ENCODE results near the gene FBXO38.

FBXO38 gene

GRCh38 chr5:148383564-148384379, at the start of gene FBXO38:
Gene FBXO38, plus strand, starts transcription at chr5:148383958. Its CDS starts 10,819 bp downstream, at chr5:148394777.
- DNase-seq (ENCODE audit: low read depth in 1 of 2, low spot score in 1 of 2), result peak; percentile 90 to 92

- DNase-seq (ENCODE audit: low read depth in 1 of 2, low spot score in 1 of 2), result no peak
These were observed 48.5 kb upstream of the FBXO38 start, which contains the start of gene SPINK9 for GRCh38 chr5:148335259-148335658. Gene SPINK9, plus strand, starts transcription at chr5:148335559. Its CDS starts 55 bp downstream, at chr5:148335614.

GRCh38 chr5:148336704-148337435, 46.9 kb upstream of the FBXO38 start:
- no peak for DNase-seq (ENCODE audit: low read depth in 1 of 2, low spot score in 1 of 2)

DNA sequence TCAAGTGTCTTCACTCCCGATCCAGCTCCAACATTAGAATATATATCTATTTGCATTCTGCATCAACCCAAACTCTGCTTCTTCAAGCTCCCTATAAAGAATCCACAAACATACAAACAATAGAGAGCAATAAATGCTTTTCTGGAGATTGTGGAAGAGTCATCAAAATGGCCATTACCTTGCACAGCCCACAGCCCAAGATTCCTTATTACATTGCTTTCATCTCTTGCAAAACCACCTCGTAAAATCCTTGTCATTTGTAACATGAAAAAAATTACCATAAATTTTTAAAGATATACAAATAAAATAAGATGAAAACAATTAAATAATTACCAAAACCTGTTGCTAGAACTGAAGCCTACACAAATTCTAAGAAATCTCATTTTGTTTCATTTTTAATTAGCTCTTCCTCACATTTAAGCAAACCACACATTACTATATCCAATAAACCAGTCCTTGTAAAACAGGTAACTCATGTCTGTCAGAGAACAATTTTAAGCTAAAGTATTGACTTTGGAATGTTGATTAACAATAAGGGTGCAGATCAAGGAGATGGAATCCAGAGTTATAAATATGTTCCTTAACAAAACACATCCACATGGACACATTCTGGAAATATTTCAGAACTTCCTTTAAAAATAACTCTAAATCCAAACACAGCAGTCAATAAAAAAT, 41.2 kb upstream of the FBXO38 start:
- DNase-seq (ENCODE audit: low read depth in 1 of 2, low spot score in 1 of 2), result no peak

GRCh38 chr5:148343046-148343407, 40.7 kb upstream of the FBXO38 start:
- no peak for DNase-seq (ENCODE audit: low read depth in 1 of 2, low spot score in 1 of 2)

DNA sequence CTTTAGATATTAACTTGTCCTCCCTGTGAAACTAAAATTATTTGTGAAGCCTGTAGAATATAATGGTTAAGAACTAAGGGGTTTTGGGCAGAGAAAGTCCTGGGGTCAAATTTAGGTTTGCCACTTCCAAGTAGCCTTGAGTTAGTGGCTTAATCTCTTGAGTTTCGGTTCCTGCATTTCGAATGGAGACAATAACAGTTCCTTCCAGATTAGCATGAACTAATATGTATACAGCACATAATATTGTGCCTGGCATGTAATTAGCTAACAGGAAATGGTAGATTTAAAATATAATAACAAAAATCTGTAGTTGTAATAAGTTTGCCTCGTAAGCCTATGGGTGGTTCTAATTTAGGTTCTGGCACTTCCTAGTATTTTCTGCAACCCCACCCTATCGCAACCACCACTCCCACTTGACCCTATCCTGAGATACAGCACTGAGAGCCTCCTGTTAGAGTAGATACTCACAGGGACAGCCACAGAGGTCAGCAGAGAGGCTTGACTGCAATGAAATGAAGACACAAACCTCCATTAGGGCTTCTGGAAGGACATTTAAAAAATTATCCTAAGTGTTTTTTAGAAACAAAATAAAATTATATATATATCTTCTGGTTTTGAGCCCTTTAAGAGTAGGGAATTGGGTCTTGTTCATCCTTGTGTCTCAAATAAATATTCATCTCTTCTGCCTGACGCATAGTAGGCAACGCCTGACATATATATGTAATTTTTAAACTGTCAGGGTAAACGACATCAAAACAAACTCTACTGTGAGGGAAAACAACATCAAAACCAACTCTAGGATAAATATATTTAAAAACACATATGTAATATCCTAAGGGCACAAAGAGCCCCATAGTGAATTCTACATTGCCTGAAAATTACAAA, 39.9 kb upstream of the FBXO38 start:
- DNase-seq (ENCODE audit: low read depth in 1 of 2, low spot score in 1 of 2), result no peak

DNA sequence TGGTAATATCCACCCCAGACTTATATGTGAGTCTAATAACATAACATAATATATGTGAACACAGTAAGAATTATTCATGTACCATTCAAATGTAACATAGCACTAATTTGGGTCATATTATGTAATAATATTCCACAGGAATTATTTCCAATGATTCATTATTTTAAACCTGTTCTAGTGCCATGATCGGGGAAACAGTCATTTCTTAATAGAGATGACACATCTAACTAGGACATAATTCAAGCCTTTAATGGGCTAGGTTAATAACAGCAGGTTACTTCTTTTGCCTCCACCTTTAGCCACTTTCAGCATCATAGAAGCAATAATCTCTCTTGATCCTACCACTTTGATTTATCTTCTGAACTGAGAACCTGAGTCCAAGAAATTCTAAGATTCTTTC, 36.1 kb upstream of the FBXO38 start:
- no peak for DNase-seq (ENCODE audit: low read depth in 1 of 2, low spot score in 1 of 2)

DNA sequence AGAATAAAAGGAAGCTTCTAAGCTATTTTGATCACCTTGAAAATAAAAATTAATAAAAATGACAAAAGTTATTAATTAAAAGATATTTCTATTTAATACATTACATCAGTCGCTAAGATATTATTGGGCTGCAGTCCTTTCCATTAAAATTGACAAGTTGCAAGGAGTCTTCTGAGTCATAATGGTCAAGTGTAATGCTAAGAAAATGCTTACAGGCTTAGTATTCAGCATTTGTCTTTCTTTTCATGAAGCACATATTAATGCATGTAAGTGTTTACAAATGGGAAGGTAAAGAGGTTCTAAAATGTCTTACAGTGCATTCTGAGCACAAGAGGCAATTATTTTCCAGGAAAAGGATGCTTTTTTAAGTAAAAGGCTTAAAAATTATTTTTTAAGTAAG, 31.1 kb upstream of the FBXO38 start:
- no peak for DNase-seq (ENCODE audit: low read depth in 1 of 2, low spot score in 1 of 2)

- DNase-seq (ENCODE audit: low read depth in 1 of 2, low spot score in 1 of 2), result no peak
These were observed 30.1 kb upstream of the FBXO38 start for GRCh38 chr5:148353634-148354033.

GRCh38 chr5:148364343-148364742, 19.4 kb upstream of the FBXO38 start:
- DNase-seq (ENCODE audit: low read depth in 1 of 2, low spot score in 1 of 2), result no peak

DNA sequence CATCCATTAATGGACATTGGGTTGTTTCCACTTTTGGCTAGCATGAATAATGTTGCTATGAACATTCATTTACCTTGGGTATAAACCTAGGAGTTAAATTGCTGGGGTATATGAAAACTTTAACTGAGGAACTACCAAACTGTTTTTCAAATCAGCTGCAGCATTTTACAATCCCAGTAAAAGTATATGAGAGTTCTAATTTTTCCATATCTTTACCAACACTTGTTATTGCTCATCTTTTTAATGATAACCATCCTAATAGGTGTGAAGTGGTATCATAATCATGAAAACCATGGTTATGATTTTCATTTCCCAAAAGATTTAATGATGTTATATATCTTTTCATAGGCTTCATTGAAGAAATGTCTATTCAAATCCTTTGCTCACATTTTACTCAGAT, 15.5 kb upstream of the FBXO38 start:
- no peak for DNase-seq (ENCODE audit: low read depth in 1 of 2, low spot score in 1 of 2)

DNA sequence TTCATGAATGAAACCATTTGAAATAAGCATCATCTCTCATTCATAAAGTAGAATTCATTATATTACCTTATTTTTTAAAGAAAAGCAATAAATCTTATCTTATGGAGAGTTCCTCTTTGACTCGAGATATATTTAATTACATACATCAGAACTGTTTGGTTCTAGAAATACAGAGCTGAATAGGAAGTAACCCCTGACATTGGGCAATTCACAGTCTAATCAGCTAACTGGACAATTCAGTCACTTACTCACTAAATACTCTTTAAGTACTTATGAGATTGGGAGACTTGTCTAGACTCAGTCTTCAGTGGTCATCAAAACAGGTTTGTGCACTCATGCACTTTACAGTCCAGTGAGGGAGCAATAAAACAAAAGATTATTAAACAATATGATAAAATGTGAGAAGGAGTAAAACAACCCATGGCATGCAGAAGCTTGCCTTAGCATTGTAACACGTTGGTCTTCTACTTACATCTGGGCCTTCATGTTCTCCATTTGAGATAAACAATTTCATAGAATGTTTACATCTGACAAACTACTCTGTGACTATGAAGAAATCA, 11.5 kb upstream of the FBXO38 start:
- DNase-seq (ENCODE audit: low read depth in 1 of 2, low spot score in 1 of 2), result no peak

DNA sequence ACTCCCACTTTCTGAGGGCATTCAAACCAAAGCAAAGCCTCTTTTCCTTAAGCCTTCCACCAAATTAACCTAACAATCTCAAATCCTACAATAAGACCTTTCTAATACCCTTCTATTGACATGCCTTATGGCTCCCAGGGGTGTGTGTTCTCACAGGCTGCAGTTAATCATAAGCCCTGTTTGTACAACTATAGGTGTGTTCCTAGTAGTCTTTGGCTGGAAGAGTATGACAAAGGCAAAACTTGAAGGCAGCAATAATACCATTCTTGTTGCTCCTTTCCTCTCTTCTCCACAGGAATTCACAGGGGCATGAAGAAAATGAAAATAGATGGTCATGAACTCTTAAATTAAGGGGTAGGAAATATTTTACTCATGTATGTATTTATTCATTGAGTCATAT, 10.9 kb upstream of the FBXO38 start:
- no peak for DNase-seq (ENCODE audit: low read depth in 1 of 2, low spot score in 1 of 2)

DNA sequence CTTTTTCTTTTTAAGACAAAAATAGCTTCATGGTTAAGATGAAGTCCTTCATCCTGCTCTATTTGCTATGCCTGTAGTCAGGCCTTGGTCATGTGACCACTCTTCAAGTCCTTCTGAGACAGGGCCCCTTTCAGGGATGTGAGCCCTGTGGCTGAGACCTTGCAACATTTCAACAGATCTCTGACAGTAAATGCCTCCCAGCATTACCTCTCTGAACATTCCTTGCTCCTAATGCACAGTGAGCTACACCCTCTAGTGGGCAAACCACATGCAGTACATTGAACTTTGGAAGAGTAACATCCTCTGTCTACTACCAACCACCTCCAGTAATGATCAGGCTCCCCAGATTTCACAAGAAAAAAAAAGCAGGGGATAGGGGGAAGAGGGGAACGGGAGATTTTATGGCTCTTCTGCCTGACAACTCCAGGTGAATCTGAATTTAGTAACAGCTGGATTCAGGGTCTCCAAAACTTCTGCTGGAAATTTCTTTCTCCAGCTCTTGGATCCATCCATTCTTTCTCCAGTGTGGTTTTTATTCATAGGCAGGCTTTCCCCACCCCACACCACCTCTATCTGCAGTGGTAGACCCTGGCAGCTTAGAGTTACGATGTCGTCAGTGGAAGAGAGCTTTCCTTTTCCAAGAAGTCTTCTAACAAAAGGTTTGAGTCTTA, 8.9 kb upstream of the FBXO38 start:
- no peak for DNase-seq (ENCODE audit: low read depth in 1 of 2, low spot score in 1 of 2)

DNA sequence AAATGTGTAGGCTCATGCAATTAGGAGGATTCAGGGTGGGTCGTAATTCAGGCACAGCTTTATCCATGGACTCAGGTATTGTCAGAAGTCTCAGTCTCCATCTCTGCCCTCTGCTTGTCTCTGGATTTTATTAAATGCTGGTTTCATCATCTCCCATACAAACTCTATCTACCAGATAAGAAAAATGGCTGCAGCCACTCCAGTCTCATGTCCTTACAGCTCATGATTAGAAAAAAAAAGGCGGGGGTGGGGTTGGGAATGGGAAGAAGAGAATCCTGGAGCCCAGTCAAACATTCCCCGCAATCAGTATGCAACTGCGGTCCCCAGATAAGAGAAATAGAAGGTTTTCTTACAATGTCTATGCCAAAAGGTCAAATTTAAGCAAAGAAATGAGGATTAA, 7.6 kb upstream of the FBXO38 start:
- DNase-seq (ENCODE audit: low read depth in 1 of 2, low spot score in 1 of 2), result no peak

DNA sequence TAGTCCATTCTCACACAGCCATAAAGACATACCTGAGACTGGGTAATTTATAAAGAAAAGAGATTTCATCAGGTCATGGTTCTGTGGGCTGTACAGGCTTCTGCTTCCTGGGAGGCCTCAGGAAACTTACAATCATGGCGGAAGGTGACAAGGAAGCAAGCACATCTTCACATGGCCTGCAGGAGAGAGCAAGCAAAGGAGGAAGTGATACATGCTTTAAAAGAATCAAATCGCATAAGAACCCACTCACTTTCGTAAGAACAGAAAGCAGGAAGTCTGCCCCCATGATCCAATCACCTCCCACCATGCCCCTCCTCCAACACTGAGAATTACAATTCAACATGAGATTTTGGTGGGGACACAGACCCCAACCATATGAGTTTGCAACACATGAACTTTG, 5.1 kb upstream of the FBXO38 start:
- DNase-seq (ENCODE audit: low read depth in 1 of 2, low spot score in 1 of 2), result no peak

DNA sequence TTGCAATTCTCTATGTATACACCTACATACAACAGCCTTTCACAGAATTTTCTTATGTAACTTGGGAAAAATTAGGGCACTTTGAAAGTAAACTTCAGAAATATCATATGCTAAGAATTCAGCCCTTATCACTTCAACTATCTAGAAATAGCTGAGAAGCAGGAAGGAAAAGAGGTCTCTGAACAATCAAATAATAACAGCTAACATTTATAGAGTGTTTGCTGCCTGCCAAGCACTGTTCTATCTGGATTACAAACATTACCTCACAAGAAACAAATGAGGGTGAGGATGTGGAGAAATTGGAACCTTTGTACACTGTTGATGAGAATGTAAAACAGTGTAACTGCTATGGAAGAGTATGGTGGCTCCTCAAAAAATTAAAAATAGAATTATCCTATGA, 4.4 kb upstream of the FBXO38 start:
- no peak for DNase-seq (ENCODE audit: low read depth in 1 of 2, low spot score in 1 of 2)

DNA sequence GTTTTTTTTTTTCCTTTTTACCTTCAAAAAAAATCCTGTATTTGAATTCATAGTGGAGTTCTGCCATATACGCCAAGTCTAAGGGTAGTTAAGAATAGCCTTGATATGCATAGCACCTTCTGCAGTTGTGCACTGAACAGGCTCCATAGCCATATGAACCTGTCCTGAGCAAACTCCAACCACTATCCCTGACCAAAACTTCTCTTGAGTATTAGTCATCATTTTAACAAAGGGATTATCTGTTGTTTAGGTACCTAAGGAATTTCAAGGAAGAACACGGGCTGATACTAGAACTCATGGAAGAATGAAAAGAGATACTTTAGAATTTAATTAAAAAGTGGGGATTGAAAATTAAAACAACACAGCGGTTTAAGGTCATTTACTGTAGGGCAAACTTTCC, 1.9 kb upstream of the FBXO38 start:
- DNase-seq (ENCODE audit: low read depth in 1 of 2, low spot score in 1 of 2), result no peak

DNA sequence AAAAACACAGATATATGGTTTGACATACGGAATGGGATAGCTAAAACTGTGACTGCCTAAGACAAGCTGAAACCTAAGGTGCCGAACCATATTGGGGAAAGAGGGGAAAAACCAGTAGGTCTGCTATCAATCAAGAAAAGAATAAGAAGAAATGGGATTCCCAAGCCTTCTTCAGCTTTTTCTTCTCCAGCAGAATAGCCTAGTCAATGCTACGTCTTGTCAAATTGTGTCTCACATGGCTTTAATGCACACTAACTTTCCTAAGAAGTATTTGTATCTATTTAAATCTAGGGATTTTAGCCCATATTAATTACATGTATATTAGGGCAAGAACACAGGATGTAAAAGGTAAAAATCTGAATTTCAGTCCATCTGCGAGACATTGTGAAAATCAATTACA, 797 bp upstream of the FBXO38 start:
- DNase-seq (ENCODE audit: low read depth in 1 of 2, low spot score in 1 of 2), result no peak

- no peak for DNase-seq (ENCODE audit: low read depth in 1 of 2, low spot score in 1 of 2)
These were observed 601 bp downstream of the FBXO38 start for GRCh38 chr5:148384380-148384737.

Data from stimulated activated CD4-positive, alpha-beta T cell treated with anti-CD3 and anti-CD28 coated beads, Interleukin-15, amount 100 ng/mL, for 1 hour (primary cell).